GM23338 (cell line): ENCODE measurements around the gene ABCA12. TPM values are rescaled to one million over a fixed set of nuclear protein-coding genes. Genes with fewer than 3 reads are reported as not detected.

Experiments
- EZH2 ChIP-seq: fragments of 200-600 bp; sonication (generic); IDR thresholded peaks from one replicate; pipeline ENCODE4 v1.8.0; 2017; ENCODE audit warnings: antibody characterized with exemption, mild to moderate bottlenecking, low read depth; ENCODE audit not compliant: unreplicated experiment
- REST ChIP-seq: IDR thresholded peaks from one replicate; pipeline ENCODE4 v1.6.1; 2018; ENCODE audit warnings: antibody characterized with exemption; ENCODE audit not compliant: unreplicated experiment
- polyA plus RNA-seq: library from polyadenylated mRNA; unstranded; fragments of >200 nt; fragmentation: Nextera tagmentation; extraction: Ambion mirVana; gene quantifications from 2 replicates; pipeline ENCODE4 v1.2.1, GENCODE V29; 2016
- total RNA-seq: library from RNA; depleted of rRNA; stranded (reverse); fragments of >200 nt; shearing (Covaris generic); gene quantifications from 2 replicates; pipeline ENCODE4 v1.2.3, GENCODE V29; 2014
- TF ChIP-seq, protein P1 (sequence below), 2 experiments: fragments of 200-600 bp in 1 of 2; sonication (generic) in 1 of 2; conservative IDR thresholded peaks; 2 replicates each; pipeline versions ENCODE4 v1.5.1 to v1.6.1; 2016 to 2017; ENCODE audit warnings: antibody characterized with exemption in 2 of 2, low read depth in 2 of 2, mild to moderate bottlenecking in 2 of 2, moderate library complexity in 1 of 2
- TF ChIP-seq, protein P2 (sequence below): fragments of 250-450 bp; sonication (Bioruptor Pico); IDR thresholded peaks from 2 replicates; pipeline ENCODE4 v1.5.0; 2020; ENCODE audit warnings: mild to moderate bottlenecking, moderate library complexity

Gene ABCA12
- total and polyA plus RNA-seq, 2 experiments from 2014 or later = 0.05 to 0.10 TPM

DNA sequence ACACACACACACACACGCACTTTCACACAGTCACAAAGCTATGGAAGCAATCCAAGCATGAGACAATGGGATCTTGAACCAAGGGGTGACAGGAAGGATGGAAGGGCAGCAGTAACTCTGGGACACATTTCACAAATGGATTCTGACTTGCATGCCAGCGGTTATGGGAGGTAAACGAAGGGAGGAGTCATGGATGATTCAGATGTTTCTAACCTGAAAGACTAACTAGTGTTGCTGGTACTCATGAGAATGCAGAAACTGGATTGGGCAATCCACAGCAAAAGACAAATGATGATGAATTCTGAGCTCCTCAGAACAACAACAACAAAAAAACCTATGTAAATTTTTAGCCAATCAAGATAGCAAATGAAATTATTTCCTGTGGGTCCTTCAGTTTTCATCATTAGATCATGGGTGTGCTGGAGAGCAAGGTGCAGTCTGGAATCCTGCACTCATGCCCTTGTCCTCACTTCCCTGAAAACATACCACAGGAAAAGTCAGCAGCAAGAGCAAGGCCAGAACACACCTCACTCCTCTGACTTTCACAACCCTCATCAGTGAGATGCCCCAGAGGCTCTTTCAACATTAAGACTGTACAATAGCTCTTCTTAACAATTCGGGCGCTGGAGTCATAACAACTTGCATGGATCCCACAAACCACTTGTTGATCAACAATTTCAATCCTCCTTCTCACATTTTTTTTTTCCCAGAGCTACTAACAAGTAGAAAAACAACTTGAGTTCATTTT lies 32.6 kb downstream of the ABCA12 start (continued):
- TF ChIP-seq REST (no peak), EZH2 (no peak)
- TF ChIP-seq, protein P1, sequence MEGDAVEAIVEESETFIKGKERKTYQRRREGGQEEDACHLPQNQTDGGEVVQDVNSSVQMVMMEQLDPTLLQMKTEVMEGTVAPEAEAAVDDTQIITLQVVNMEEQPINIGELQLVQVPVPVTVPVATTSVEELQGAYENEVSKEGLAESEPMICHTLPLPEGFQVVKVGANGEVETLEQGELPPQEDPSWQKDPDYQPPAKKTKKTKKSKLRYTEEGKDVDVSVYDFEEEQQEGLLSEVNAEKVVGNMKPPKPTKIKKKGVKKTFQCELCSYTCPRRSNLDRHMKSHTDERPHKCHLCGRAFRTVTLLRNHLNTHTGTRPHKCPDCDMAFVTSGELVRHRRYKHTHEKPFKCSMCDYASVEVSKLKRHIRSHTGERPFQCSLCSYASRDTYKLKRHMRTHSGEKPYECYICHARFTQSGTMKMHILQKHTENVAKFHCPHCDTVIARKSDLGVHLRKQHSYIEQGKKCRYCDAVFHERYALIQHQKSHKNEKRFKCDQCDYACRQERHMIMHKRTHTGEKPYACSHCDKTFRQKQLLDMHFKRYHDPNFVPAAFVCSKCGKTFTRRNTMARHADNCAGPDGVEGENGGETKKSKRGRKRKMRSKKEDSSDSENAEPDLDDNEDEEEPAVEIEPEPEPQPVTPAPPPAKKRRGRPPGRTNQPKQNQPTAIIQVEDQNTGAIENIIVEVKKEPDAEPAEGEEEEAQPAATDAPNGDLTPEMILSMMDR (conservative IDR thresholded peaks at IDR 0.05; ENCODE audit: low read depth in 2 of 2) = no peak
- TF ChIP-seq, protein P2, sequence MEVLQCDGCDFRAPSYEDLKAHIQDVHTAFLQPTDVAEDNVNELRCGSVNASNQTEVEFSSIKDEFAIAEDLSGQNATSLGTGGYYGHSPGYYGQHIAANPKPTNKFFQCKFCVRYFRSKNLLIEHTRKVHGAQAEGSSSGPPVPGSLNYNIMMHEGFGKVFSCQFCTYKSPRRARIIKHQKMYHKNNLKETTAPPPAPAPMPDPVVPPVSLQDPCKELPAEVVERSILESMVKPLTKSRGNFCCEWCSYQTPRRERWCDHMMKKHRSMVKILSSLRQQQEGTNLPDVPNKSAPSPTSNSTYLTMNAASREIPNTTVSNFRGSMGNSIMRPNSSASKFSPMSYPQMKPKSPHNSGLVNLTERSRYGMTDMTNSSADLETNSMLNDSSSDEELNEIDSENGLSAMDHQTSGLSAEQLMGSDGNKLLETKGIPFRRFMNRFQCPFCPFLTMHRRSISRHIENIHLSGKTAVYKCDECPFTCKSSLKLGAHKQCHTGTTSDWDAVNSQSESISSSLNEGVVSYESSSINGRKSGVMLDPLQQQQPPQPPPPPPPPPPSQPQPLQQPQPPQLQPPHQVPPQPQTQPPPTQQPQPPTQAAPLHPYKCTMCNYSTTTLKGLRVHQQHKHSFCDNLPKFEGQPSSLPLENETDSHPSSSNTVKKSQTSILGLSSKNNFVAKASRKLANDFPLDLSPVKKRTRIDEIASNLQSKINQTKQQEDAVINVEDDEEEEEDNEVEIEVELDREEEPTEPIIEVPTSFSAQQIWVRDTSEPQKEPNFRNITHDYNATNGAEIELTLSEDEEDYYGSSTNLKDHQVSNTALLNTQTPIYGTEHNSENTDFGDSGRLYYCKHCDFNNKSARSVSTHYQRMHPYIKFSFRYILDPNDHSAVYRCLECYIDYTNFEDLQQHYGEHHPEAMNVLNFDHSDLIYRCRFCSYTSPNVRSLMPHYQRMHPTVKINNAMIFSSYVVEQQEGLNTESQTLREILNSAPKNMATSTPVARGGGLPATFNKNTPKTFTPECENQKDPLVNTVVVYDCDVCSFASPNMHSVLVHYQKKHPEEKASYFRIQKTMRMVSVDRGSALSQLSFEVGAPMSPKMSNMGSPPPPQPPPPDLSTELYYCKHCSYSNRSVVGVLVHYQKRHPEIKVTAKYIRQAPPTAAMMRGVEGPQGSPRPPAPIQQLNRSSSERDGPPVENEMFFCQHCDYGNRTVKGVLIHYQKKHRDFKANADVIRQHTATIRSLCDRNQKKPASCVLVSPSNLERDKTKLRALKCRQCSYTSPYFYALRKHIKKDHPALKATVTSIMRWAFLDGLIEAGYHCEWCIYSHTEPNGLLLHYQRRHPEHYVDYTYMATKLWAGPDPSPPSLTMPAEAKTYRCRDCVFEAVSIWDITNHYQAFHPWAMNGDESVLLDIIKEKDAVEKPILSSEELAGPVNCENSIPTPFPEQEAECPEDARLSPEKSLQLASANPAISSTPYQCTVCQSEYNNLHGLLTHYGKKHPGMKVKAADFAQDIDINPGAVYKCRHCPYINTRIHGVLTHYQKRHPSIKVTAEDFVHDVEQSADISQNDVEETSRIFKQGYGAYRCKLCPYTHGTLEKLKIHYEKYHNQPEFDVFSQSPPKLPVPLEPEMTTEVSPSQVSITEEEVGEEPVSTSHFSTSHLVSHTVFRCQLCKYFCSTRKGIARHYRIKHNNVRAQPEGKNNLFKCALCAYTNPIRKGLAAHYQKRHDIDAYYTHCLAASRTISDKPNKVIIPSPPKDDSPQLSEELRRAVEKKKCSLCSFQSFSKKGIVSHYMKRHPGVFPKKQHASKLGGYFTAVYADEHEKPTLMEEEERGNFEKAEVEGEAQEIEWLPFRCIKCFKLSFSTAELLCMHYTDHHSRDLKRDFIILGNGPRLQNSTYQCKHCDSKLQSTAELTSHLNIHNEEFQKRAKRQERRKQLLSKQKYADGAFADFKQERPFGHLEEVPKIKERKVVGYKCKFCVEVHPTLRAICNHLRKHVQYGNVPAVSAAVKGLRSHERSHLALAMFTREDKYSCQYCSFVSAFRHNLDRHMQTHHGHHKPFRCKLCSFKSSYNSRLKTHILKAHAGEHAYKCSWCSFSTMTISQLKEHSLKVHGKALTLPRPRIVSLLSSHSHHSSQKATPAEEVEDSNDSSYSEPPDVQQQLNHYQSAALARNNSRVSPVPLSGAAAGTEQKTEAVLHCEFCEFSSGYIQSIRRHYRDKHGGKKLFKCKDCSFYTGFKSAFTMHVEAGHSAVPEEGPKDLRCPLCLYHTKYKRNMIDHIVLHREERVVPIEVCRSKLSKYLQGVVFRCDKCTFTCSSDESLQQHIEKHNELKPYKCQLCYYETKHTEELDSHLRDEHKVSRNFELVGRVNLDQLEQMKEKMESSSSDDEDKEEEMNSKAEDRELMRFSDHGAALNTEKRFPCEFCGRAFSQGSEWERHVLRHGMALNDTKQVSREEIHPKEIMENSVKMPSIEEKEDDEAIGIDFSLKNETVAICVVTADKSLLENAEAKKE = no peak
